Stimulated activated CD4-positive, alpha-beta T cell treated with anti-CD3 and anti-CD28 coated beads, Interleukin-1b, Interleukin-23, amount 100 ng/mL, for 24 hours (primary cell): ENCODE results near the gene ADAM12.

Experiments
- DNase-seq, 4 experiments: peaks; one replicate each; pipeline ENCODE4 v3.0.0-alpha.2; 2020; ENCODE audit warnings: low read depth in 4 of 4, low spot score in 1 of 4

The ADAM12 gene

GRCh38 chr10:126037946-126038345 lies 350.3 kb downstream of the ADAM12 start:
- DNase-seq: no peak

GRCh38 chr10:126036515-126036914 lies 351.8 kb downstream of the ADAM12 start:
- DNase-seq: no peak

GRCh38 chr10:126034586-126034985 lies 353.7 kb downstream of the ADAM12 start:
- DNase-seq: no peak

- no peak for DNase-seq
Measured at GRCh38 chr10:126029999-126030398, 358.3 kb downstream of the ADAM12 start.

GRCh38 chr10:126027692-126028091 lies 360.6 kb downstream of the ADAM12 start:
- no peak for DNase-seq

- DNase-seq: no peak
Measured at GRCh38 chr10:126022841-126023240, 365.4 kb downstream of the ADAM12 start.

- no peak for DNase-seq
Measured at GRCh38 chr10:126021833-126022500, 366.3 kb downstream of the ADAM12 start.

- no peak for DNase-seq
Measured at GRCh38 chr10:126017961-126018560, 370.2 kb downstream of the ADAM12 start.

- DNase-seq: no peak
Measured at GRCh38 chr10:126016882-126017281, 371.4 kb downstream of the ADAM12 start.

GRCh38 chr10:126016156-126016805 lies 372.0 kb downstream of the ADAM12 start:
- no peak for DNase-seq

GRCh38 chr10:126015413-126015812 lies 372.9 kb downstream of the ADAM12 start:
- no peak for DNase-seq

- no peak for DNase-seq
Measured at GRCh38 chr10:126014309-126014708, 374.0 kb downstream of the ADAM12 start.

GRCh38 chr10:126013489-126014281 lies 374.6 kb downstream of the ADAM12 start:
- DNase-seq: no peak

- no peak for DNase-seq
Measured at GRCh38 chr10:126012485-126012884, 375.8 kb downstream of the ADAM12 start.

GRCh38 chr10:126011995-126012394 lies 376.3 kb downstream of the ADAM12 start:
- DNase-seq: no peak

- DNase-seq: no peak
Measured at GRCh38 chr10:126009650-126010049, 378.6 kb downstream of the ADAM12 start.

- no peak for DNase-seq
Measured at GRCh38 chr10:126006906-126007305, 381.4 kb downstream of the ADAM12 start.

- no peak for DNase-seq
Measured at GRCh38 chr10:126006264-126006663, 382.0 kb downstream of the ADAM12 start.

GRCh38 chr10:126004752-126005151 lies 383.5 kb downstream of the ADAM12 start:
- DNase-seq: no peak

- no peak for DNase-seq
Measured at GRCh38 chr10:126001576-126001975, 386.7 kb downstream of the ADAM12 start.

GRCh38 chr10:125999694-126000093 lies 388.6 kb downstream of the ADAM12 start:
- DNase-seq: no peak

- DNase-seq: no peak
Measured at GRCh38 chr10:125997586-125997985, 390.7 kb downstream of the ADAM12 start.
